Fibroblast of the aortic adventitia (primary cell): ENCODE data around the gene DCC. TPM values are rescaled to one million over a fixed set of nuclear protein-coding genes. Genes with fewer than 3 reads are reported as not detected.

Experiments
- DNase-seq: peaks from one replicate; pipeline ENCODE4 v3.0.0-alpha.2; 2010; ENCODE audit warnings: low read depth
- H3K4me3 ChIP-seq: 2 replicates; pipeline ENCODE4 v1.5.1; 2011; ENCODE audit warnings: low read depth, mild to moderate bottlenecking, control low read depth, low read length, moderate library complexity
- CTCF ChIP-seq: IDR thresholded peaks from 2 replicates; pipeline ENCODE4 v1.5.1; 2011; ENCODE audit warnings: mild to moderate bottlenecking, low read length, control low read depth, inconsistent platforms; ENCODE audit not compliant: insufficient read depth
- total RNA-seq: library from RNA; depleted of rRNA; stranded (reverse); fragments of >200 nt; gene quantifications from 2 replicates; pipeline ENCODE4 v1.2.3, GENCODE V29; 2012; ENCODE audit warnings: low replicate concordance

The DCC gene
- total RNA-seq, 1 donor: 0.09 TPM

DNA sequence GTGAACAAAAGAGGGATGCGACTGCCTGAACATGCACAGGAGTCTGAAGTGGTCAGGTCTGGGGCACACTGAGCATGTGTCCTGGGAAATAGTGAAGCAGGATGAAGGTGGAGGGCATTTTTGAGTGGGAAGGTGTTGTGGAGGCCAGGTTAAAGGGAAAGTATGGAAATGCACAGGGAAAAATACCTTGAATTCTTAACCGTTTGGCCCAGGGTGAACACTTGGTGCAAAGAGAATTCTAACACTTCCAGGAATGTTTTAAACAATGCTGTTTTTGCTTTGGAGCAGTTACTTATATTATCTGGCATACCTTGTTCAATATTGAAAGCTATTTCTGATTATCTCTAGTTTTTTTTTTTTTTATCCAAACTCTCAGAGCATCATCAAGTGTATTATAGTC lies 623.5 kb downstream of the DCC start:
- no peak for TF ChIP-seq CTCF
- DNase-seq: no peak
- H3K4me3 ChIP-seq: no peak overlapping the region

GRCh38 chr18:52970686-52971085 lies 630.7 kb downstream of the DCC start:
- TF ChIP-seq CTCF: no peak
- DNase-seq: no peak

GRCh38 chr18:52971097-52971496 lies 631.1 kb downstream of the DCC start:
- TF ChIP-seq CTCF: no peak
- no peak overlapping the region for H3K4me3 ChIP-seq
- DNase-seq: no peak

More at GRCh38 chr18:52970686-52971085, 630.7 kb downstream of the DCC start:
- H3K4me3 ChIP-seq: no peak overlapping the region

GRCh38 chr18:52979892-52980291 lies 639.9 kb downstream of the DCC start:
- DNase-seq: no peak
- no peak overlapping the region for H3K4me3 ChIP-seq
- TF ChIP-seq CTCF: no peak

DNA sequence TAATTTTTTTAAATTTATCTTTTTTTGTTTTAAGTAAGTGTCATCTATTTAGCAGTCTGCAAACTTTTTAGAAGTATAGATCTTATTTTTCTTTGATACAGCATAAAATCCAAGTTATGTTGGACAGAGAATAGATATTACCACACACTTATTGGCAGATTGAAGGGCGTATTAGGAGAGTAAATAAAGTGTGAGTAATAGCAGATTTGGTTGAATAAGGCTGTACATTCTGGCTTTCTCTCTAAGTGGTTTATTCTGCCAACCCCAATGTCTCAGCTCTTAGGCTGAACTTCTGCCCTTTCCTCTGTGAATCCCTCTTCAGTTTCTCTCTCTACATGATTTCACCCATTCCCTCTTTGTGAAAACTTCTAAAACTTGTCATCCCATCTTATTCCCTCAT lies 651.2 kb downstream of the DCC start:
- no peak for DNase-seq

DNA sequence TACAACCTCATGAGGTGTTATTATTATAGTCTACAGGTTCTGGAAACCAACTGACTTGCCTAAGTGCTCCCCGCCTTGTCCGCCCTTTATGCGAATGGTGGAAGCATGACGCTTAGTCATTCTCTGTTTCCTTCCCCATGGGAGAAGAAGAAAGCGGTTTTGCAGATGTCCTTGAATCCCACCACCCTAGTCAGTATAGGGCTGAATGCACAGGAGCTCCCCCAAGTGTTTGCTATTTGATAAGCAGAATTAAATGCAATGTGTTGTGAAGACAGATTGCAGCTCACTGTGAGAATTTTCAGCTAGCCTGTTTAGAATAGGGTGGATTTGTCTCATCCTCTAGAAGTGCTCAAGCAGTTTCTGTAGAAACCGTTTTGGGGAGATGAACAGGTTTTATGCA lies 652.0 kb downstream of the DCC start:
- no peak for DNase-seq

More for the DNA sequence above, 651.2 kb downstream of the DCC start:
- TF ChIP-seq CTCF: no peak
- no peak overlapping the region for H3K4me3 ChIP-seq

More for the DNA sequence above, 652.0 kb downstream of the DCC start:
- H3K4me3 ChIP-seq: no peak overlapping the region
- TF ChIP-seq CTCF: no peak
